Type B pancreatic cell (in vitro differentiated cells): ENCODE results near the gene CCDC121. TPM values are rescaled to one million over a fixed set of nuclear protein-coding genes. Genes with fewer than 3 reads are reported as not detected.

Experiments
- DNase-seq: peaks from one replicate; pipeline ENCODE4 v3.0.0; 2021; ENCODE audit warnings: mixed read lengths; ENCODE audit not compliant: unreplicated experiment; ENCODE audit errors: extremely low spot score
- H3K27ac Mint-ChIP-seq: 2 replicates; pipeline ENCODE4 v1.8.0; 2021; ENCODE audit warnings: mild to moderate bottlenecking, mixed read lengths
- H3K27me3 Mint-ChIP-seq: 2 replicates; pipeline ENCODE4 v1.8.0; 2021; ENCODE audit warnings: mixed read lengths
- H3K36me3 Mint-ChIP-seq: 2 replicates; pipeline ENCODE4 v1.8.0; 2021; ENCODE audit warnings: mixed read lengths
- H3K4me1 Mint-ChIP-seq: one replicate; pipeline ENCODE4 v1.8.0; 2021; ENCODE audit warnings: mixed read lengths; ENCODE audit not compliant: unreplicated experiment
- H3K4me3 Mint-ChIP-seq: 2 replicates; pipeline ENCODE4 v1.8.0; 2021; ENCODE audit warnings: mild to moderate bottlenecking, mixed read lengths
- H3K9me3 Mint-ChIP-seq: 2 replicates; pipeline ENCODE4 v1.8.0; 2021; ENCODE audit warnings: mixed read lengths
- CTCF ChIP-seq: fragments of 200-600 bp; sonication (generic); conservative IDR thresholded peaks from 2 replicates; pipeline ENCODE4 v1.5.0; 2021; ENCODE audit warnings: antibody characterized with exemption, mild to moderate bottlenecking
- total RNA-seq: library from RNA; stranded (reverse); gene quantifications from 2 replicates; pipeline ENCODE4 v1.2.1, GENCODE V29; 2021; ENCODE audit warnings: low replicate concordance

The CCDC121 gene
- total RNA-seq, 1 donor from 2014 or later, result 5.6 TPM

GRCh38 chr2:27591745-27592144 lies 37.1 kb downstream of the CCDC121 start:
- H3K27me3 Mint-ChIP-seq, result no peaks in the 10 kb centered on the region
- H3K9me3 Mint-ChIP-seq, result peaks cover 16% of the 10 kb centered on the region
- no peaks in the 10 kb centered on the region for H3K4me1 Mint-ChIP-seq
- H3K27ac Mint-ChIP-seq, result no peak overlapping the region
- no peak overlapping the region for H3K4me3 Mint-ChIP-seq
- DNase-seq, result no peak
- no peak for TF ChIP-seq CTCF
- H3K36me3 Mint-ChIP-seq, result peaks cover 35% of the 10 kb centered on the region

GRCh38 chr2:27588308-27588707 lies 40.5 kb downstream of the CCDC121 start:
- Mint-ChIP-seq H3K4me1 (peaks cover 10% of the 10 kb centered on the region), H3K4me3 (no peak overlapping the region), H3K9me3 (peaks cover 13% of the 10 kb centered on the region), H3K27me3 (no peaks in the 10 kb centered on the region), H3K36me3 (peaks cover 43% of the 10 kb centered on the region), H3K27ac (no peak overlapping the region)
- no peak for DNase-seq
- no peak for TF ChIP-seq CTCF

GRCh38 chr2:27587025-27587424 lies 41.8 kb downstream of the CCDC121 start:
- H3K27ac Mint-ChIP-seq, result no peak overlapping the region
- H3K36me3 Mint-ChIP-seq, result peaks cover 51% of the 10 kb centered on the region
- peaks cover 2% of the 10 kb centered on the region for H3K27me3 Mint-ChIP-seq
- no peak for TF ChIP-seq CTCF
- H3K4me1 Mint-ChIP-seq, result peaks cover 16% of the 10 kb centered on the region
- peaks cover 13% of the 10 kb centered on the region for H3K9me3 Mint-ChIP-seq
- DNase-seq, result no peak
- H3K4me3 Mint-ChIP-seq, result no peak overlapping the region

GRCh38 chr2:27584597-27584996 lies 44.2 kb downstream of the CCDC121 start:
- peak overlapping the region; percentile 12 for H3K27ac Mint-ChIP-seq
- peaks cover 40% of the 10 kb centered on the region for H3K36me3 Mint-ChIP-seq
- H3K4me1 Mint-ChIP-seq, result peaks cover 16% of the 10 kb centered on the region
- DNase-seq, result no peak
- H3K4me3 Mint-ChIP-seq, result peak overlapping the region; percentile 99
- H3K27me3 Mint-ChIP-seq, result peaks cover 2% of the 10 kb centered on the region
- TF ChIP-seq CTCF, result no peak
- peaks cover 7% of the 10 kb centered on the region for H3K9me3 Mint-ChIP-seq

- Mint-ChIP-seq H3K36me3 (peaks cover 40% of the 10 kb centered on the region), H3K27me3 (peaks cover 2% of the 10 kb centered on the region), H3K9me3 (peaks cover 7% of the 10 kb centered on the region), H3K4me3 (peak overlapping the region; percentile 99), H3K4me1 (peaks cover 16% of the 10 kb centered on the region), H3K27ac (peak overlapping the region; percentile 97)
- no peak for TF ChIP-seq CTCF
- no peak for DNase-seq
Measured at GRCh38 chr2:27583390-27583915, 45.4 kb downstream of the CCDC121 start.
